Prostate gland (tissue), 2 donors: Measurements from ENCODE around the gene STAB1.
"Not testable (repeated sequence)": the region's sequence is repeated elsewhere in the genome, so short reads cannot be mapped to it uniquely, and the experiment has no call there.

Source experiments
- POLR2A ChIP-seq: fragments of 450-650 bp; IDR thresholded peaks from one replicate; pipeline ENCODE4 v1.6.1; 2016; ENCODE audit warnings: antibody characterized with exemption, mild to moderate bottlenecking
- POLR2AphosphoS5 ChIP-seq: sonication (generic); formaldehyde crosslinking; IDR thresholded peaks from one replicate; pipeline ENCODE4 v1.6.1; 2017; ENCODE audit warnings: antibody characterized with exemption
- TF ChIP-seq, protein P1 (sequence below), 4 experiments: fragments of 200-600 bp in 2 of 4; fragments of 450-650 bp in 2 of 4; sonication (generic) in 2 of 4; IDR thresholded peaks; 1 replicate in 3 of 4; 2 replicates in 1 of 4; pipeline ENCODE4 v1.5.1; 2016 to 2019; ENCODE audit warnings: antibody characterized with exemption in 4 of 4, mild to moderate bottlenecking in 2 of 4, moderate library complexity in 2 of 4

DNA sequence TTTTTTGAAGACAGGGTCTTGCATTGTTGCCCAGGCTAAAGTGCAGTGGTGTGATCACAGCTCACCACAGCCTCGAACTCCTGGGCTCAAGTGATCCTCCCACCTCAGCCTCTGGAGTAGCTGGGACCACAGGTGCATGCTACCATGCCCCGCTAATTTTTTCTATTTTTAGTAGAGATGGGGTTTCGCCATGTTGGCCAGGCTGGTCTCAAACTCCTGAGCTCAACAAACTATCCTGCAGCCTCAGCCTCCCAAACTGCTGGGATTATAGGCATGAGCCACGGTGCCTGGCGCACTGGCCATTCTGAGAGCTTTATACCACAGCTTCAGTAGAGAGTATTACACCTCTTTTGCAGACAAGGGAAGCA, 31.5 kb downstream of the STAB1 start:
- TF ChIP-seq, protein P1, sequence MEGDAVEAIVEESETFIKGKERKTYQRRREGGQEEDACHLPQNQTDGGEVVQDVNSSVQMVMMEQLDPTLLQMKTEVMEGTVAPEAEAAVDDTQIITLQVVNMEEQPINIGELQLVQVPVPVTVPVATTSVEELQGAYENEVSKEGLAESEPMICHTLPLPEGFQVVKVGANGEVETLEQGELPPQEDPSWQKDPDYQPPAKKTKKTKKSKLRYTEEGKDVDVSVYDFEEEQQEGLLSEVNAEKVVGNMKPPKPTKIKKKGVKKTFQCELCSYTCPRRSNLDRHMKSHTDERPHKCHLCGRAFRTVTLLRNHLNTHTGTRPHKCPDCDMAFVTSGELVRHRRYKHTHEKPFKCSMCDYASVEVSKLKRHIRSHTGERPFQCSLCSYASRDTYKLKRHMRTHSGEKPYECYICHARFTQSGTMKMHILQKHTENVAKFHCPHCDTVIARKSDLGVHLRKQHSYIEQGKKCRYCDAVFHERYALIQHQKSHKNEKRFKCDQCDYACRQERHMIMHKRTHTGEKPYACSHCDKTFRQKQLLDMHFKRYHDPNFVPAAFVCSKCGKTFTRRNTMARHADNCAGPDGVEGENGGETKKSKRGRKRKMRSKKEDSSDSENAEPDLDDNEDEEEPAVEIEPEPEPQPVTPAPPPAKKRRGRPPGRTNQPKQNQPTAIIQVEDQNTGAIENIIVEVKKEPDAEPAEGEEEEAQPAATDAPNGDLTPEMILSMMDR (IDR thresholded peaks at IDR 0.05), result not testable (repeated sequence)
- not testable (repeated sequence) for TF ChIP-seq POLR2AphosphoS5, POLR2A
